Liver (tissue), 3 donors: ENCODE data around the gene IL26.

ENCODE experiments used
- CTCF ChIP-seq: fragments of 150-350 bp; IDR thresholded peaks from 2 replicates; pipeline ENCODE4 v1.5.1; 2017; ENCODE audit warnings: improper control_type of control experiment, low read depth, low read length; ENCODE audit not compliant: missing input control
- GABPA ChIP-seq, 2 donors: IDR thresholded peaks in 1 of 2; conservative IDR thresholded peaks in 1 of 2; 2 replicates each; pipeline ENCODE4 v1.6.1; 2016; ENCODE audit warnings: antibody characterized with exemption in 2 of 2, mild to moderate bottlenecking in 1 of 2, moderate library complexity in 1 of 2
- JUND ChIP-seq, 2 donors: IDR thresholded peaks; 2 replicates each; pipeline ENCODE4 v1.6.1; 2016; ENCODE audit warnings: antibody characterized with exemption in 2 of 2
- MAX ChIP-seq: IDR thresholded peaks from 2 replicates; pipeline ENCODE4 v1.6.1; 2016; ENCODE audit warnings: antibody characterized with exemption
- RAD21 ChIP-seq, 2 donors: IDR thresholded peaks; 2 replicates each; pipeline ENCODE4 v1.6.1; 2016; ENCODE audit warnings: antibody characterized with exemption in 2 of 2, mild to moderate bottlenecking in 2 of 2
- REST ChIP-seq: IDR thresholded peaks from 2 replicates; pipeline ENCODE4 v1.6.1; 2016; ENCODE audit warnings: antibody characterized with exemption, mild to moderate bottlenecking
- YY1 ChIP-seq: IDR thresholded peaks from 2 replicates; pipeline ENCODE4 v1.6.1; 2016; ENCODE audit warnings: antibody characterized with exemption, mild to moderate bottlenecking
- donor health status: healthy.
- donor health status: healthy.

GRCh38 chr12:68270358-68270757 is 44.7 kb upstream of the IL26 start:
- no peak for TF ChIP-seq REST
- no peak for TF ChIP-seq CTCF
- no peak for TF ChIP-seq JUND (IDR thresholded peaks at IDR 0.05)
- TF ChIP-seq GABPA (IDR thresholded peaks at IDR 0.05 in 1 of 2, conservative IDR thresholded peaks at IDR 0.05 in 1 of 2) = no peak
- no peak for TF ChIP-seq MAX
- no peak for TF ChIP-seq RAD21 (IDR thresholded peaks at IDR 0.05)
- no peak for TF ChIP-seq YY1
